CD14-positive monocyte (primary cell): ENCODE measurements around the gene RERE. TPM values are rescaled to one million over a fixed set of nuclear protein-coding genes. Genes with fewer than 3 reads are reported as not detected.
A peak's percentile ranks its signal among the peaks of the same experiment; 100 is the strongest.

Source experiments
- DNase-seq, 3 donors: peaks; one replicate each; pipeline ENCODE4 v3.0.0-alpha.2; 2011 to 2022
- H2AFZ ChIP-seq: 2 replicates; pipeline ENCODE4 v1.6.0; 2012; ENCODE audit warnings: mild to moderate bottlenecking, low read depth, low read length, inconsistent platforms; ENCODE audit not compliant: insufficient read depth, poor library complexity, severe bottlenecking
- H3K27ac ChIP-seq, 2 donors: 1 replicate in 1 of 2; 2 replicates in 1 of 2; pipeline ENCODE4 v1.5.1; 2012 to 2013; ENCODE audit warnings: low read length in 2 of 2, control low read depth in 1 of 2, inconsistent platforms in 1 of 2, low read depth in 1 of 2, mild to moderate bottlenecking in 1 of 2
- H3K27me3 ChIP-seq, 2 donors: one replicate each; pipeline versions ENCODE4 v1.6.0 to v1.6.1; 2011 to 2013; ENCODE audit warnings: low read length in 2 of 2; ENCODE audit not compliant: control insufficient read depth in 2 of 2, insufficient read depth in 2 of 2
- H3K36me3 ChIP-seq, 2 donors: replicated peaks in 1 of 2; 1 replicate in 1 of 2; 2 replicates in 1 of 2; pipeline versions ENCODE4 v1.5.1 to v1.6.1; 2012 to 2013; ENCODE audit warnings: low read length in 2 of 2, control low read depth in 1 of 2, inconsistent platforms in 1 of 2, mild to moderate bottlenecking in 1 of 2; ENCODE audit not compliant: insufficient read depth in 2 of 2, control insufficient read depth in 1 of 2
- H3K4me1 ChIP-seq, 2 donors: 1 replicate in 1 of 2; 2 replicates in 1 of 2; pipeline versions ENCODE4 v1.5.1 to v1.6.1; 2012 to 2013; ENCODE audit warnings: low read length in 2 of 2, control low read depth in 1 of 2, inconsistent platforms in 1 of 2, mild to moderate bottlenecking in 1 of 2, moderate library complexity in 1 of 2; ENCODE audit not compliant: insufficient read depth in 2 of 2, control insufficient read depth in 1 of 2
- H3K4me2 ChIP-seq: replicated peaks from 2 replicates; pipeline ENCODE3; 2012; ENCODE audit warnings: low read length, moderate library complexity, mild to moderate bottlenecking; ENCODE audit not compliant: poor library complexity, severe bottlenecking; ENCODE audit errors: extremely low read depth
- H3K4me3 ChIP-seq, 3 experiments: fragments of 200-600 bp in 1 of 3; sonication (generic) in 1 of 3; replicated peaks in 1 of 3; 1 replicate in 2 of 3; 2 replicates in 1 of 3; pipeline ENCODE4 v1.5.1; 2011 to 2013; ENCODE audit warnings: low read length in 3 of 3, mild to moderate bottlenecking in 3 of 3, control low read depth in 2 of 3, low read depth in 2 of 3, inconsistent platforms in 1 of 3, moderate library complexity in 1 of 3
- H3K79me2 ChIP-seq: 2 replicates; pipeline ENCODE4 v1.6.0; 2012; ENCODE audit warnings: mild to moderate bottlenecking, control low read depth, inconsistent platforms, low read length, moderate library complexity; ENCODE audit not compliant: insufficient read depth
- H3K9ac ChIP-seq: 2 replicates; pipeline ENCODE4 v1.6.0; 2017; ENCODE audit warnings: low read length, mild to moderate bottlenecking; ENCODE audit not compliant: insufficient read depth, poor library complexity, severe bottlenecking
- H3K9me3 ChIP-seq, 2 donors: replicated peaks in 1 of 2; 1 replicate in 1 of 2; 2 replicates in 1 of 2; pipeline versions ENCODE4 v1.5.1 to v1.6.1; 2012 to 2013; ENCODE audit warnings: low read length in 2 of 2, control low read depth in 1 of 2; ENCODE audit not compliant: control insufficient read depth in 1 of 2, insufficient read depth in 1 of 2
- H4K20me1 ChIP-seq: 2 replicates; pipeline ENCODE4 v1.6.0; 2012; ENCODE audit warnings: mild to moderate bottlenecking, low read length, control low read depth, moderate library complexity; ENCODE audit not compliant: insufficient read depth
- H3K27ac Mint-ChIP-seq, 7 donors: one replicate each; pipeline ENCODE4 v1.8.0; 2020; ENCODE audit warnings: mild to moderate bottlenecking in 7 of 7, mixed read lengths in 7 of 7, moderate library complexity in 6 of 7, inconsistent platforms in 2 of 7
- H3K27me3 Mint-ChIP-seq, 3 donors: one replicate each; pipeline ENCODE4 v1.8.0; 2021 to 2022; ENCODE audit warnings: low read depth in 3 of 3, mild to moderate bottlenecking in 3 of 3, mixed read lengths in 3 of 3, moderate library complexity in 3 of 3, inconsistent platforms in 1 of 3
- H3K36me3 Mint-ChIP-seq, 2 donors: one replicate each; pipeline ENCODE4 v1.8.0; 2020; ENCODE audit warnings: mixed read lengths in 2 of 2, inconsistent platforms in 1 of 2, mild to moderate bottlenecking in 1 of 2
- H3K4me1 Mint-ChIP-seq: one replicate; pipeline ENCODE4 v1.8.0; 2020; ENCODE audit warnings: mild to moderate bottlenecking, mixed read lengths
- H3K4me3 Mint-ChIP-seq, 2 donors: one replicate each; pipeline ENCODE4 v1.8.0; 2020; ENCODE audit warnings: mild to moderate bottlenecking in 2 of 2, mixed read lengths in 2 of 2, moderate library complexity in 1 of 2
- H3K9me3 Mint-ChIP-seq, 7 donors: one replicate each; pipeline ENCODE4 v1.8.0; 2020 to 2022; ENCODE audit warnings: mixed read lengths in 7 of 7, mild to moderate bottlenecking in 6 of 7, moderate library complexity in 6 of 7, inconsistent platforms in 2 of 7
- CTCF ChIP-seq: fragments of 200-600 bp; IDR thresholded peaks from one replicate; pipeline ENCODE4 v1.8.0; 2022; ENCODE audit warnings: antibody characterized with exemption, mild to moderate bottlenecking
- WGBS: methylation state at CpG from one replicate; pipeline ENCODE4 v1.1.5; 2013; ENCODE audit warnings: missing lambda C conversion rate; ENCODE audit not compliant: insufficient coverage; 5-methylcytosine and 5-hydroxymethylcytosine counted together
- intact Hi-C, 2 donors: fragments of 100-400 bp; cut with micrococcal nuclease; formaldehyde crosslinking; loops; one replicate each; pipeline versions ENCODE4 v1.15.0 to v1.15.1; 2023
- polyA plus RNA-seq, 3 donors: library from polyadenylated mRNA; depleted of rRNA in 1 of 3; unstranded in 2 of 3; stranded (reverse) in 1 of 3; fragments of 300-500 nt in 2 of 3; fragments of >200 nt in 1 of 3; fragmentation: Illumina TruSeq in 2 of 3; gene quantifications; 1 replicate in 2 of 3; 2 replicates in 1 of 3; pipeline ENCODE4 v1.2.3, GENCODE V29; 2012 to 2021

Gene RERE
- polyA plus RNA-seq, 3 donors: 1.2 to 19.4 (median 3.8) TPM

- Mint-ChIP-seq H3K36me3 (peaks cover 5% of the 10 kb centered on the region in 2 donors), H3K4me3 (no peak overlapping the region), H3K27me3 (peaks cover 0 to 2% (median 0%) of the 10 kb centered on the region in 3 donors), H3K27ac (no peak overlapping the region), H3K4me1 (peaks cover 6% of the 10 kb centered on the region), H3K9me3 (no peaks in the 10 kb centered on the region)
- Histone ChIP-seq H3K4me3 (no peak overlapping the region), H3K9me3 (no peaks in the 10 kb centered on the region), H3K27ac (no peak overlapping the region), H3K9ac (no peak overlapping the region), H3K4me1 (no peaks in the 10 kb centered on the region), H3K79me2 (no peaks in the 10 kb centered on the region), H3K27me3 (no peaks in the 10 kb centered on the region), H3K36me3 (no peaks in the 10 kb centered on the region), H4K20me1 (no peaks in the 10 kb centered on the region), H2AFZ (no peak overlapping the region), H3K4me2 (no peak overlapping the region)
- DNase-seq: no peak
- intact Hi-C loops: no loop called here
- TF ChIP-seq CTCF: no peak
- 100% methylated on average over 2 of the region's 3 CpGs for WGBS
Observed at GRCh38 chr1:8765198-8765597, 52.2 kb downstream of the RERE start.

GRCh38 chr1:8764293-8764937, 53.0 kb downstream of the RERE start:
- Histone ChIP-seq H3K36me3 (no peaks in the 10 kb centered on the region), H3K9ac (no peak overlapping the region), H2AFZ (no peak overlapping the region), H3K4me3 (no peak overlapping the region), H4K20me1 (no peaks in the 10 kb centered on the region), H3K4me2 (no peak overlapping the region), H3K9me3 (no peaks in the 10 kb centered on the region), H3K27ac (no peak overlapping the region), H3K79me2 (no peaks in the 10 kb centered on the region), H3K4me1 (no peaks in the 10 kb centered on the region), H3K27me3 (no peaks in the 10 kb centered on the region)
- H3K36me3 Mint-ChIP-seq: peaks cover 5 to 7% of the 10 kb centered on the region in 2 donors
- H3K27ac Mint-ChIP-seq: peak overlapping the region in 1 of 7 donors; percentile 5
- no peak overlapping the region for H3K4me3 Mint-ChIP-seq
- intact Hi-C loops: no loop called here
- H3K4me1 Mint-ChIP-seq: peaks cover 6% of the 10 kb centered on the region
- no peaks in the 10 kb centered on the region for H3K9me3 Mint-ChIP-seq
- peaks cover 0 to 2% (median 0%) of the 10 kb centered on the region in 3 donors for H3K27me3 Mint-ChIP-seq
- TF ChIP-seq CTCF: no peak
- DNase-seq: no peak
- 100% methylated on average over 1 of the region's 4 CpGs for WGBS
